CD14-positive monocyte (primary cell): ENCODE results near the gene TBC1D22A. TPM values are rescaled to one million over a fixed set of nuclear protein-coding genes. Genes with fewer than 3 reads are reported as not detected.

Experiments
- DNase-seq, 3 donors: peaks; one replicate each; pipeline ENCODE4 v3.0.0-alpha.2; 2011 to 2022
- H2AFZ ChIP-seq: 2 replicates; pipeline ENCODE4 v1.6.0; 2012; ENCODE audit warnings: mild to moderate bottlenecking, low read depth, low read length, inconsistent platforms; ENCODE audit not compliant: insufficient read depth, poor library complexity, severe bottlenecking
- H3K27ac ChIP-seq, 2 donors: 1 replicate in 1 of 2; 2 replicates in 1 of 2; pipeline ENCODE4 v1.5.1; 2012 to 2013; ENCODE audit warnings: low read length in 2 of 2, control low read depth in 1 of 2, inconsistent platforms in 1 of 2, low read depth in 1 of 2, mild to moderate bottlenecking in 1 of 2
- H3K27me3 ChIP-seq, 2 donors: one replicate each; pipeline versions ENCODE4 v1.6.0 to v1.6.1; 2011 to 2013; ENCODE audit warnings: low read length in 2 of 2; ENCODE audit not compliant: control insufficient read depth in 2 of 2, insufficient read depth in 2 of 2
- H3K36me3 ChIP-seq, 2 donors: replicated peaks in 1 of 2; 1 replicate in 1 of 2; 2 replicates in 1 of 2; pipeline versions ENCODE4 v1.5.1 to v1.6.1; 2012 to 2013; ENCODE audit warnings: low read length in 2 of 2, control low read depth in 1 of 2, inconsistent platforms in 1 of 2, mild to moderate bottlenecking in 1 of 2; ENCODE audit not compliant: insufficient read depth in 2 of 2, control insufficient read depth in 1 of 2
- H3K4me1 ChIP-seq, 2 donors: 1 replicate in 1 of 2; 2 replicates in 1 of 2; pipeline versions ENCODE4 v1.5.1 to v1.6.1; 2012 to 2013; ENCODE audit warnings: low read length in 2 of 2, control low read depth in 1 of 2, inconsistent platforms in 1 of 2, mild to moderate bottlenecking in 1 of 2, moderate library complexity in 1 of 2; ENCODE audit not compliant: insufficient read depth in 2 of 2, control insufficient read depth in 1 of 2
- H3K4me2 ChIP-seq: replicated peaks from 2 replicates; pipeline ENCODE3; 2012; ENCODE audit warnings: low read length, moderate library complexity, mild to moderate bottlenecking; ENCODE audit not compliant: poor library complexity, severe bottlenecking; ENCODE audit errors: extremely low read depth
- H3K4me3 ChIP-seq, 3 experiments: fragments of 200-600 bp in 1 of 3; sonication (generic) in 1 of 3; replicated peaks in 1 of 3; 1 replicate in 2 of 3; 2 replicates in 1 of 3; pipeline ENCODE4 v1.5.1; 2011 to 2013; ENCODE audit warnings: low read length in 3 of 3, mild to moderate bottlenecking in 3 of 3, control low read depth in 2 of 3, low read depth in 2 of 3, inconsistent platforms in 1 of 3, moderate library complexity in 1 of 3
- H3K79me2 ChIP-seq: 2 replicates; pipeline ENCODE4 v1.6.0; 2012; ENCODE audit warnings: mild to moderate bottlenecking, control low read depth, inconsistent platforms, low read length, moderate library complexity; ENCODE audit not compliant: insufficient read depth
- H3K9ac ChIP-seq: 2 replicates; pipeline ENCODE4 v1.6.0; 2017; ENCODE audit warnings: low read length, mild to moderate bottlenecking; ENCODE audit not compliant: insufficient read depth, poor library complexity, severe bottlenecking
- H3K9me3 ChIP-seq, 2 donors: replicated peaks in 1 of 2; 1 replicate in 1 of 2; 2 replicates in 1 of 2; pipeline versions ENCODE4 v1.5.1 to v1.6.1; 2012 to 2013; ENCODE audit warnings: low read length in 2 of 2, control low read depth in 1 of 2; ENCODE audit not compliant: control insufficient read depth in 1 of 2, insufficient read depth in 1 of 2
- H4K20me1 ChIP-seq: 2 replicates; pipeline ENCODE4 v1.6.0; 2012; ENCODE audit warnings: mild to moderate bottlenecking, low read length, control low read depth, moderate library complexity; ENCODE audit not compliant: insufficient read depth
- H3K27ac Mint-ChIP-seq, 7 donors: one replicate each; pipeline ENCODE4 v1.8.0; 2020; ENCODE audit warnings: mild to moderate bottlenecking in 7 of 7, mixed read lengths in 7 of 7, moderate library complexity in 6 of 7, inconsistent platforms in 2 of 7
- H3K27me3 Mint-ChIP-seq, 3 donors: one replicate each; pipeline ENCODE4 v1.8.0; 2021 to 2022; ENCODE audit warnings: low read depth in 3 of 3, mild to moderate bottlenecking in 3 of 3, mixed read lengths in 3 of 3, moderate library complexity in 3 of 3, inconsistent platforms in 1 of 3
- H3K36me3 Mint-ChIP-seq, 2 donors: one replicate each; pipeline ENCODE4 v1.8.0; 2020; ENCODE audit warnings: mixed read lengths in 2 of 2, inconsistent platforms in 1 of 2, mild to moderate bottlenecking in 1 of 2
- H3K4me1 Mint-ChIP-seq: one replicate; pipeline ENCODE4 v1.8.0; 2020; ENCODE audit warnings: mild to moderate bottlenecking, mixed read lengths
- H3K4me3 Mint-ChIP-seq, 2 donors: one replicate each; pipeline ENCODE4 v1.8.0; 2020; ENCODE audit warnings: mild to moderate bottlenecking in 2 of 2, mixed read lengths in 2 of 2, moderate library complexity in 1 of 2
- H3K9me3 Mint-ChIP-seq, 7 donors: one replicate each; pipeline ENCODE4 v1.8.0; 2020 to 2022; ENCODE audit warnings: mixed read lengths in 7 of 7, mild to moderate bottlenecking in 6 of 7, moderate library complexity in 6 of 7, inconsistent platforms in 2 of 7
- CTCF ChIP-seq: fragments of 200-600 bp; IDR thresholded peaks from one replicate; pipeline ENCODE4 v1.8.0; 2022; ENCODE audit warnings: antibody characterized with exemption, mild to moderate bottlenecking
- WGBS: methylation state at CpG from one replicate; pipeline ENCODE4 v1.1.5; 2013; ENCODE audit warnings: missing lambda C conversion rate; ENCODE audit not compliant: insufficient coverage; 5-methylcytosine and 5-hydroxymethylcytosine counted together
- intact Hi-C, 2 donors: fragments of 100-400 bp; cut with micrococcal nuclease; formaldehyde crosslinking; loops; one replicate each; pipeline versions ENCODE4 v1.15.0 to v1.15.1; 2023
- polyA plus RNA-seq, 3 donors: library from polyadenylated mRNA; depleted of rRNA in 1 of 3; unstranded in 2 of 3; stranded (reverse) in 1 of 3; fragments of 300-500 nt in 2 of 3; fragments of >200 nt in 1 of 3; fragmentation: Illumina TruSeq in 2 of 3; gene quantifications; 1 replicate in 2 of 3; 2 replicates in 1 of 3; pipeline ENCODE4 v1.2.3, GENCODE V29; 2012 to 2021

The TBC1D22A gene
- polyA plus RNA-seq, 3 donors = 25.9 to 36.2 (median 29.5) TPM

- no peak overlapping the region for H3K4me3 Mint-ChIP-seq
- H3K4me1 Mint-ChIP-seq = no peaks in the 10 kb centered on the region
- H2AFZ ChIP-seq = no peak overlapping the region
- H3K36me3 Mint-ChIP-seq = peaks cover 3 to 6% of the 10 kb centered on the region in 2 donors
- no peak overlapping the region for H3K4me2 ChIP-seq
- peaks cover 0 to 3% (median 2%) of the 10 kb centered on the region in 3 donors for H3K27me3 Mint-ChIP-seq
- peaks cover 79% of the 10 kb centered on the region for H4K20me1 ChIP-seq
- no peaks in the 10 kb centered on the region for H3K27me3 ChIP-seq
- WGBS = 95% methylated on average over 17 of the region's 19 CpGs
- no peaks in the 10 kb centered on the region for H3K79me2 ChIP-seq
- H3K27ac Mint-ChIP-seq = no peak overlapping the region
- no peak overlapping the region for H3K27ac ChIP-seq
- H3K9me3 ChIP-seq = no peaks in the 10 kb centered on the region
- H3K36me3 ChIP-seq = no peaks in the 10 kb centered on the region
- H3K9me3 Mint-ChIP-seq = peaks cover 0 to 4% (median 2%) of the 10 kb centered on the region in 7 donors
- no peak for DNase-seq
- H3K4me1 ChIP-seq = no peaks in the 10 kb centered on the region
- no peak overlapping the region for H3K9ac ChIP-seq
- intact Hi-C loops = no loop called here
- TF ChIP-seq CTCF = no peak
- no peak overlapping the region for H3K4me3 ChIP-seq
Measured at GRCh38 chr22:47151064-47151463, 388.6 kb downstream of the TBC1D22A start.

GRCh38 chr22:47151490-47151889 lies 389.0 kb downstream of the TBC1D22A start:
- H3K27ac Mint-ChIP-seq = no peak overlapping the region
- H3K4me1 Mint-ChIP-seq = no peaks in the 10 kb centered on the region
- no peak overlapping the region for H3K4me2 ChIP-seq
- no peak overlapping the region for H3K27ac ChIP-seq
- H2AFZ ChIP-seq = no peak overlapping the region
- DNase-seq = no peak
- no peaks in the 10 kb centered on the region for H3K9me3 ChIP-seq
- no peak overlapping the region for H3K4me3 Mint-ChIP-seq
- no peak for TF ChIP-seq CTCF
- peaks cover 0 to 3% (median 2%) of the 10 kb centered on the region in 3 donors for H3K27me3 Mint-ChIP-seq
- H3K4me1 ChIP-seq = no peaks in the 10 kb centered on the region
- H4K20me1 ChIP-seq = peaks cover 78% of the 10 kb centered on the region
- H3K9ac ChIP-seq = no peak overlapping the region
- 86% methylated on average over 10 of the region's 10 CpGs for WGBS
- H3K9me3 Mint-ChIP-seq = peaks cover 0 to 4% (median 2%) of the 10 kb centered on the region in 7 donors
- no peaks in the 10 kb centered on the region for H3K79me2 ChIP-seq
- no peaks in the 10 kb centered on the region for H3K36me3 ChIP-seq
- peaks cover 3 to 6% of the 10 kb centered on the region in 2 donors for H3K36me3 Mint-ChIP-seq
- intact Hi-C loops = no loop called here
- no peaks in the 10 kb centered on the region for H3K27me3 ChIP-seq
- H3K4me3 ChIP-seq = no peak overlapping the region
